Naive B cell (primary cell): ENCODE measurements around the gene POLR3H. TPM values are rescaled to one million over a fixed set of nuclear protein-coding genes. Genes with fewer than 3 reads are reported as not detected.

Source experiments
- ATAC-seq, 2 donors: fragments of 150-1000 bp; cut with Tn5 transposase; 2 replicates each; pipeline ENCODE4 v1.10.0; 2021; ENCODE audit warnings: low read depth in 2 of 2, mild to moderate bottlenecking in 2 of 2, moderate library complexity in 2 of 2
- DNase-seq: peaks from one replicate; pipeline ENCODE4 v3.0.0; 2022
- H3K27ac Mint-ChIP-seq, 6 donors: one replicate each; pipeline ENCODE4 v1.8.0; 2020 to 2022; ENCODE audit warnings: mild to moderate bottlenecking in 6 of 6, mixed read lengths in 6 of 6, moderate library complexity in 5 of 6, inconsistent platforms in 2 of 6
- H3K27me3 Mint-ChIP-seq, 3 donors: one replicate each; pipeline ENCODE4 v1.8.0; 2021 to 2022; ENCODE audit warnings: mixed read lengths in 3 of 3, mild to moderate bottlenecking in 1 of 3
- H3K36me3 Mint-ChIP-seq, 2 donors: one replicate each; pipeline ENCODE4 v1.8.0; 2020 to 2022; ENCODE audit warnings: mixed read lengths in 2 of 2, inconsistent platforms in 1 of 2, mild to moderate bottlenecking in 1 of 2
- H3K4me1 Mint-ChIP-seq, 3 donors: one replicate each; pipeline ENCODE4 v1.8.0; 2020 to 2022; ENCODE audit warnings: mixed read lengths in 3 of 3, inconsistent platforms in 1 of 3, mild to moderate bottlenecking in 1 of 3, moderate library complexity in 1 of 3
- H3K4me3 Mint-ChIP-seq, 8 donors: one replicate each; pipeline ENCODE4 v1.8.0; 2020 to 2022; ENCODE audit warnings: mild to moderate bottlenecking in 8 of 8, mixed read lengths in 8 of 8, moderate library complexity in 8 of 8, inconsistent platforms in 2 of 8
- H3K9me3 Mint-ChIP-seq, 7 donors: one replicate each; pipeline ENCODE4 v1.8.0; 2020 to 2022; ENCODE audit warnings: mixed read lengths in 7 of 7, mild to moderate bottlenecking in 5 of 7, inconsistent platforms in 2 of 7, moderate library complexity in 1 of 7
- polyA plus RNA-seq, 6 donors: library from polyadenylated mRNA; unstranded; fragments of 300-500 nt; fragmentation: Illumina TruSeq; gene quantifications; one replicate each; pipeline ENCODE4 v1.2.3, GENCODE V29; 2021; ENCODE audit warnings: low read depth in 6 of 6

Gene POLR3H
- polyA plus RNA-seq, 6 donors from 2014 or later: 17.9 to 27.2 (median 22.6) TPM

GRCh38 chr22:41491374-41492100, 52.7 kb downstream of the POLR3H start:
- Mint-ChIP-seq H3K4me1 (peaks cover 36 to 59% (median 47%) of the 10 kb centered on the region in 3 donors), H3K9me3 (no peaks in the 10 kb centered on the region), H3K36me3 (no peaks in the 10 kb centered on the region), H3K4me3 (no peak overlapping the region), H3K27ac (peak overlapping the region in 3 of 6 donors; percentile 40 to 74 (median 66)), H3K27me3 (no peaks in the 10 kb centered on the region)
- no peak for ATAC-seq
- DNase-seq: no peak

GRCh38 chr22:41488596-41489385, 55.5 kb downstream of the POLR3H start:
- H3K36me3 Mint-ChIP-seq: no peaks in the 10 kb centered on the region
- peak overlapping the region in 4 of 6 donors; percentile 16 to 80 (median 46) for H3K27ac Mint-ChIP-seq
- no peak overlapping the region for H3K4me3 Mint-ChIP-seq
- peaks cover 46 to 79% (median 63%) of the 10 kb centered on the region in 3 donors for H3K4me1 Mint-ChIP-seq
- no peak for ATAC-seq
- no peak for DNase-seq
- H3K9me3 Mint-ChIP-seq: no peaks in the 10 kb centered on the region
- H3K27me3 Mint-ChIP-seq: no peaks in the 10 kb centered on the region

- Mint-ChIP-seq H3K9me3 (no peaks in the 10 kb centered on the region), H3K4me3 (peak overlapping the region in 2 of 8 donors; percentile 8 to 12), H3K27me3 (no peaks in the 10 kb centered on the region), H3K36me3 (no peaks in the 10 kb centered on the region), H3K4me1 (peaks cover 49 to 82% (median 66%) of the 10 kb centered on the region in 3 donors), H3K27ac (peak overlapping the region in 3 of 6 donors; percentile 38 to 80 (median 48))
- no peak for ATAC-seq
- no peak for DNase-seq
Measured at GRCh38 chr22:41488076-41488475, 56.2 kb downstream of the POLR3H start.

- Mint-ChIP-seq H3K27ac (peak overlapping the region in 5 of 6 donors; percentile 21 to 87 (median 72)), H3K4me1 (peaks cover 56 to 85% (median 73%) of the 10 kb centered on the region in 3 donors), H3K36me3 (no peaks in the 10 kb centered on the region), H3K9me3 (no peaks in the 10 kb centered on the region), H3K27me3 (no peaks in the 10 kb centered on the region), H3K4me3 (peak overlapping the region in 1 of 8 donors; percentile 12)
- ATAC-seq (no peak), DNase-seq (no peak)
Measured at GRCh38 chr22:41487037-41487935, 57.0 kb downstream of the POLR3H start.

- H3K9me3 Mint-ChIP-seq: no peaks in the 10 kb centered on the region
- H3K27me3 Mint-ChIP-seq: no peaks in the 10 kb centered on the region
- no peak for DNase-seq
- H3K27ac Mint-ChIP-seq: peak overlapping the region; percentile 37 to 97 (median 90)
- H3K4me3 Mint-ChIP-seq: peak overlapping the region in 5 of 8 donors; percentile 26 to 49 (median 37)
- ATAC-seq: no peak
- H3K36me3 Mint-ChIP-seq: no peaks in the 10 kb centered on the region
- peaks cover 67 to 92% (median 86%) of the 10 kb centered on the region in 3 donors for H3K4me1 Mint-ChIP-seq
Measured at GRCh38 chr22:41485033-41485432, 59.2 kb downstream of the POLR3H start.

- no peaks in the 10 kb centered on the region for H3K36me3 Mint-ChIP-seq
- DNase-seq: no peak
- ATAC-seq: no peak
- H3K4me1 Mint-ChIP-seq: peaks cover 69 to 95% (median 89%) of the 10 kb centered on the region in 3 donors
- peak overlapping the region in 7 of 8 donors; percentile 10 to 63 (median 16) for H3K4me3 Mint-ChIP-seq
- H3K27ac Mint-ChIP-seq: peak overlapping the region; percentile 56 to 96 (median 93)
- no peaks in the 10 kb centered on the region for H3K9me3 Mint-ChIP-seq
- H3K27me3 Mint-ChIP-seq: no peaks in the 10 kb centered on the region
Measured at GRCh38 chr22:41482319-41482935, 61.8 kb downstream of the POLR3H start.

- Mint-ChIP-seq H3K36me3 (no peaks in the 10 kb centered on the region), H3K27me3 (no peaks in the 10 kb centered on the region), H3K4me3 (peak overlapping the region in 6 of 8 donors; percentile 16 to 63 (median 42)), H3K9me3 (no peaks in the 10 kb centered on the region), H3K4me1 (peaks cover 64 to 93% (median 86%) of the 10 kb centered on the region in 3 donors), H3K27ac (peak overlapping the region; percentile 68 to 96 (median 92))
- DNase-seq: no peak
- no peak for ATAC-seq
Measured at GRCh38 chr22:41481925-41482318, 62.3 kb downstream of the POLR3H start.

GRCh38 chr22:41481131-41481830, 63.0 kb downstream of the POLR3H start:
- ATAC-seq: no peak
- H3K9me3 Mint-ChIP-seq: no peaks in the 10 kb centered on the region
- DNase-seq: no peak
- no peaks in the 10 kb centered on the region for H3K36me3 Mint-ChIP-seq
- H3K4me1 Mint-ChIP-seq: peaks cover 61 to 92% (median 80%) of the 10 kb centered on the region in 3 donors
- H3K27me3 Mint-ChIP-seq: no peaks in the 10 kb centered on the region
- peak overlapping the region; percentile 78 to 98 (median 95) for H3K27ac Mint-ChIP-seq
- H3K4me3 Mint-ChIP-seq: peak overlapping the region in 7 of 8 donors; percentile 37 to 78 (median 40)

- Mint-ChIP-seq H3K27ac (peak overlapping the region; percentile 78 to 98 (median 95)), H3K36me3 (no peaks in the 10 kb centered on the region), H3K9me3 (no peaks in the 10 kb centered on the region), H3K4me1 (peaks cover 56 to 88% (median 78%) of the 10 kb centered on the region in 3 donors), H3K27me3 (no peaks in the 10 kb centered on the region), H3K4me3 (peak overlapping the region in 7 of 8 donors; percentile 12 to 87 (median 82))
- DNase-seq: no peak
- no peak for ATAC-seq
Measured at GRCh38 chr22:41480397-41480735, 63.9 kb downstream of the POLR3H start.

- no peaks in the 10 kb centered on the region for H3K9me3 Mint-ChIP-seq
- ATAC-seq (no peak), DNase-seq (no peak)
- H3K36me3 Mint-ChIP-seq: no peaks in the 10 kb centered on the region
- no peaks in the 10 kb centered on the region for H3K27me3 Mint-ChIP-seq
- peak overlapping the region; percentile 12 to 87 (median 79) for H3K4me3 Mint-ChIP-seq
- peaks cover 56 to 82% (median 76%) of the 10 kb centered on the region in 3 donors for H3K4me1 Mint-ChIP-seq
- H3K27ac Mint-ChIP-seq: peak overlapping the region; percentile 78 to 98 (median 96)
Measured at GRCh38 chr22:41479671-41480396, 64.4 kb downstream of the POLR3H start.

- Mint-ChIP-seq H3K36me3 (peaks cover 0 to 4% of the 10 kb centered on the region in 2 donors), H3K9me3 (no peaks in the 10 kb centered on the region), H3K4me1 (peaks cover 55 to 78% (median 74%) of the 10 kb centered on the region in 3 donors), H3K4me3 (peak overlapping the region; percentile 61 to 90 (median 82)), H3K27ac (peak overlapping the region; percentile 78 to 98 (median 96)), H3K27me3 (no peaks in the 10 kb centered on the region)
- DNase-seq (peak; percentile 17), ATAC-seq (peak; percentile 39 to 41)
Measured at GRCh38 chr22:41478891-41479521, 65.3 kb downstream of the POLR3H start.
